DND-41 (cell line): ENCODE data around the gene MAD2L1.

Experiments used
- ATAC-seq: fragments of 200-7000 bp; cut with Tn5 transposase; 3 replicates; pipeline ENCODE4 v1.9.1; 2021; ENCODE audit warnings: low read depth; ENCODE audit not compliant: insufficient read depth
- DNase-seq: peaks from one replicate; pipeline ENCODE4 v3.0.0-alpha.2; 2020
- H2AFZ ChIP-seq: 2 replicates; pipeline ENCODE4 v1.6.0; 2012; ENCODE audit warnings: low read depth, low read length
- H3K27ac ChIP-seq: 2 replicates; pipeline ENCODE4 v1.5.1; 2012; ENCODE audit warnings: low read length, inconsistent platforms
- H3K27me3 ChIP-seq: fragments of 200-600 bp; sonication (generic); 2 replicates; pipeline ENCODE4 v1.6.0; 2012; ENCODE audit warnings: low read length, mild to moderate bottlenecking, inconsistent platforms; ENCODE audit not compliant: insufficient read depth, poor library complexity
- H3K36me3 ChIP-seq: 2 replicates; pipeline ENCODE4 v1.5.1; 2012; ENCODE audit warnings: low read length, inconsistent platforms; ENCODE audit not compliant: insufficient read depth
- H3K4me1 ChIP-seq: 2 replicates; pipeline ENCODE4 v1.5.1; 2012; ENCODE audit warnings: mild to moderate bottlenecking, low read length; ENCODE audit not compliant: insufficient read depth
- H3K4me2 ChIP-seq: 2 replicates; pipeline ENCODE4 v1.6.0; 2012; ENCODE audit warnings: mild to moderate bottlenecking, moderate library complexity, low read length, inconsistent platforms; ENCODE audit not compliant: insufficient read depth
- H3K4me3 ChIP-seq, 2 experiments: fragments of 200-600 bp in 1 of 2; shearing (Covaris generic) in 1 of 2; 2 replicates each; pipeline ENCODE4 v1.5.1; 2012 to 2016; ENCODE audit warnings: inconsistent platforms in 2 of 2, low read length in 2 of 2, mild to moderate bottlenecking in 2 of 2, low read depth in 1 of 2, moderate library complexity in 1 of 2
- H3K79me2 ChIP-seq: 2 replicates; pipeline ENCODE4 v1.6.0; 2012; ENCODE audit warnings: low read length, inconsistent platforms; ENCODE audit not compliant: insufficient read depth
- H3K9ac ChIP-seq: 2 replicates; pipeline ENCODE4 v1.6.0; 2012; ENCODE audit warnings: low read depth, mild to moderate bottlenecking, inconsistent platforms, low read length, moderate library complexity
- H3K9me3 ChIP-seq: 2 replicates; pipeline ENCODE4 v1.5.1; 2012; ENCODE audit warnings: low read length, moderate library complexity, mild to moderate bottlenecking, inconsistent platforms; ENCODE audit not compliant: insufficient read depth, severe bottlenecking
- H4K20me1 ChIP-seq: 2 replicates; pipeline ENCODE4 v1.6.0; 2012; ENCODE audit warnings: low read length; ENCODE audit not compliant: insufficient read depth
- EZH2 ChIP-seq: IDR thresholded peaks from 3 replicates; pipeline ENCODE4 v1.6.1; 2012; ENCODE audit warnings: borderline replicate concordance, low read depth, mild to moderate bottlenecking, moderate library complexity, low read length, inconsistent platforms; ENCODE audit not compliant: severe bottlenecking
- TF ChIP-seq, protein P1 (sequence below): IDR thresholded peaks from 2 replicates; pipeline ENCODE4 v1.5.1; 2012; ENCODE audit warnings: borderline replicate concordance, low read length, moderate library complexity, mild to moderate bottlenecking; ENCODE audit not compliant: poor library complexity, severe bottlenecking; ENCODE audit errors: extremely low read depth

MAD2L1 gene

DNA sequence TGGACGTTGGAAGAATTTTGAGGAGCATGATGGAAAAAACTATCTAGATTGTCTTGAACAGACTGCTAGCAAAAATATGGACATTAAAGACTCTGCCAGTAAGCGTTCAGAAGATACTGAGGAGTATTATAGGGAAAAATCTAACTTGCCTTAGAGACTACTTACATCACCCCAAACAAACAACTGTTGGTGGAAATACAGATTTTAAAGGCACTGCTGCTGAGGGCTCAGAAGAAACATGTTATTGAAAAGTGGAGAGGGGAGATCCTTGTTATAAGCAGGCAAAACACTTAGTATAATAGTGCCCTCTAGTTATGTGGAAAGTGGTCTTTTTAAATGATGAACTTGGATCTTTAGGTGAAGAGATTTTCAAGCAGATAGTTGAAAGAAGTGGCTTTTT, 29.2 kb downstream of the MAD2L1 start:
- Histone ChIP-seq H3K4me3 (no peak overlapping the region), H3K9me3 (no peaks in the 10 kb centered on the region), H3K79me2 (no peaks in the 10 kb centered on the region), H3K27ac (no peak overlapping the region), H3K9ac (no peak overlapping the region), H3K27me3 (no peaks in the 10 kb centered on the region), H3K4me1 (no peaks in the 10 kb centered on the region), H4K20me1 (no peaks in the 10 kb centered on the region), H3K4me2 (no peak overlapping the region), H2AFZ (no peak overlapping the region), H3K36me3 (no peaks in the 10 kb centered on the region)
- ATAC-seq = no peak
- TF ChIP-seq, protein P1, sequence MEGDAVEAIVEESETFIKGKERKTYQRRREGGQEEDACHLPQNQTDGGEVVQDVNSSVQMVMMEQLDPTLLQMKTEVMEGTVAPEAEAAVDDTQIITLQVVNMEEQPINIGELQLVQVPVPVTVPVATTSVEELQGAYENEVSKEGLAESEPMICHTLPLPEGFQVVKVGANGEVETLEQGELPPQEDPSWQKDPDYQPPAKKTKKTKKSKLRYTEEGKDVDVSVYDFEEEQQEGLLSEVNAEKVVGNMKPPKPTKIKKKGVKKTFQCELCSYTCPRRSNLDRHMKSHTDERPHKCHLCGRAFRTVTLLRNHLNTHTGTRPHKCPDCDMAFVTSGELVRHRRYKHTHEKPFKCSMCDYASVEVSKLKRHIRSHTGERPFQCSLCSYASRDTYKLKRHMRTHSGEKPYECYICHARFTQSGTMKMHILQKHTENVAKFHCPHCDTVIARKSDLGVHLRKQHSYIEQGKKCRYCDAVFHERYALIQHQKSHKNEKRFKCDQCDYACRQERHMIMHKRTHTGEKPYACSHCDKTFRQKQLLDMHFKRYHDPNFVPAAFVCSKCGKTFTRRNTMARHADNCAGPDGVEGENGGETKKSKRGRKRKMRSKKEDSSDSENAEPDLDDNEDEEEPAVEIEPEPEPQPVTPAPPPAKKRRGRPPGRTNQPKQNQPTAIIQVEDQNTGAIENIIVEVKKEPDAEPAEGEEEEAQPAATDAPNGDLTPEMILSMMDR = no peak
- TF ChIP-seq EZH2 = no peak
- DNase-seq = no peak

DNA sequence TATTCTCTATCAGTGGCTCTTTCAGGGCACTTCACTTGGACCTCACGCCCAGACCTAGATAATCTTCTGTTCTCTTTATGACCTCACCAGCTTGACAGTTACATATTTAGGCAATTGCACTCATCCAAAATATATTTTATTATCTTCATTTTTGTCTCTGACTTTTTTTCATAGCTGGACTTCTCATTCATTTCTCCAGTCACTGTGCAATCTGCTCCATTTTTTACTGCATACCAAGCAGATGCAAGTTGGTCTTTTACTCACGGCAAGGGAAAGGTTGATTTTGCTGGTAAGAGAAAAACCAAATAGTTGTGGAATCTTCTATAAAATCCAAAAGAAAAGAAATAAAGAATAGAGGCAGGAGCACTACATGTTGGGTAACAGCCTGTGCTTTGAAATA, 31.7 kb downstream of the MAD2L1 start:
- no peak for TF ChIP-seq EZH2
- TF ChIP-seq, protein P1 = no peak
- H3K27ac ChIP-seq = no peak overlapping the region
- H3K4me3 ChIP-seq = no peak overlapping the region
- H3K27me3 ChIP-seq = no peaks in the 10 kb centered on the region
- H3K9me3 ChIP-seq = no peaks in the 10 kb centered on the region
- no peaks in the 10 kb centered on the region for H3K36me3 ChIP-seq
- no peaks in the 10 kb centered on the region for H4K20me1 ChIP-seq
- ATAC-seq = no peak
- no peak overlapping the region for H2AFZ ChIP-seq
- H3K4me2 ChIP-seq = no peak overlapping the region
- H3K4me1 ChIP-seq = no peaks in the 10 kb centered on the region
- no peak for DNase-seq
- no peak overlapping the region for H3K9ac ChIP-seq
- H3K79me2 ChIP-seq = no peaks in the 10 kb centered on the region

DNA sequence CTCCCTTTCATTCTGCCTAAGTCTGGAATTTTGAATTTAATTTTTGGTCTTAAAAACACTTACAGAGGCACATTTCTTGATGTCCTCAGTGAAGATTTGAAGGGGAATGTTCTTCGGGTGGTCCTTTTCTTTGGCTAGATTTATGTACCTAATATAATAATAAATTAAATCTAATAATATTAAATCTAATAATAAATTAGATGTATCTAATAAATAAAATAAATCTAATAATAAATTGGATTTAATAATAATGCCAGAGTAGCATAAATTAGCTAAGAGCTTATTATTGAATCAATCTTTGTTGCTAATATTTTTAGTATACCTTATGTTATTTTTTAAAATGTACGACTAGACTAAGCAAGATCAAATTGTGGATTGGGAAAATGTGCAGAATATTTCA, 39.8 kb downstream of the MAD2L1 start:
- Histone ChIP-seq H3K36me3 (no peaks in the 10 kb centered on the region), H3K79me2 (no peaks in the 10 kb centered on the region), H3K27ac (no peak overlapping the region), H2AFZ (no peak overlapping the region), H3K9ac (no peak overlapping the region), H3K4me3 (no peak overlapping the region), H3K9me3 (no peaks in the 10 kb centered on the region), H3K4me1 (no peaks in the 10 kb centered on the region), H3K27me3 (no peaks in the 10 kb centered on the region), H4K20me1 (no peaks in the 10 kb centered on the region), H3K4me2 (no peak overlapping the region)
- no peak for DNase-seq
- no peak for ATAC-seq
- no peak for TF ChIP-seq EZH2
- TF ChIP-seq, protein P1 = no peak

DNA sequence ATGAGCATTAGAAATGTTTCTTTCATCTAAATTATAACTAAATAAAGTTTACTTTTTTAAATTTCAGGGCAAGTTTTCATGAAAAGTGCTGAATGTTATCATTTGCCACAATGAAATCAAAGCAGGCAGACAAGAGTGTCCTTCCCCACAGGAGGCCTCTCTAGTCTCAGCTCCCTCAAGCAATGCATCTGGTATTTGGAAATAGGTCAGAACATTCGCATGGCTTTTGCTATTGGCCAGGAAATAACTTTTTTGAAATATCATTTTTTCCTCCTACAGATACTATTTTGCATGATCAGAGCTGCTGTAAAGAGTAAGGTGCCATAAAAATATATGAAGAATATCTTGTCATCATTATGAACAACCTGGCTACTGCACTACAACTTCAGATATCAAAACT, 41.1 kb downstream of the MAD2L1 start:
- no peak overlapping the region for H3K9ac ChIP-seq
- H2AFZ ChIP-seq = no peak overlapping the region
- no peak overlapping the region for H3K4me2 ChIP-seq
- H3K27ac ChIP-seq = no peak overlapping the region
- H3K27me3 ChIP-seq = no peaks in the 10 kb centered on the region
- no peak overlapping the region for H3K4me3 ChIP-seq
- no peaks in the 10 kb centered on the region for H3K79me2 ChIP-seq
- no peaks in the 10 kb centered on the region for H4K20me1 ChIP-seq
- no peaks in the 10 kb centered on the region for H3K36me3 ChIP-seq
- no peak for TF ChIP-seq EZH2
- TF ChIP-seq, protein P1 = no peak
- ATAC-seq = no peak
- H3K4me1 ChIP-seq = no peaks in the 10 kb centered on the region
- DNase-seq = no peak
- no peaks in the 10 kb centered on the region for H3K9me3 ChIP-seq
